ENCODE results near the gene ABR. TPM values are rescaled to one million over a fixed set of nuclear protein-coding genes. Genes with fewer than 3 reads are reported as not detected.

Gene ABR
- total and polyA plus RNA-seq, 2 donors from 2014 or later: 18.7 to 116 TPM

- TF ChIP-seq CTCF (IDR thresholded peaks at IDR 0.05; ENCODE audit: borderline replicate concordance, extremely low read depth, insufficient read depth): no peak
Measured at GRCh38 chr17:1171953-1172352, 7.8 kb downstream of the ABR start.

GRCh38 chr17:1170739-1171138, 9.0 kb downstream of the ABR start:
- no peak for DNase-seq
- H3K9me3 ChIP-seq (ENCODE audit: control insufficient read depth in 2 of 3, insufficient read depth in 1 of 3, low read length in 3 of 3): no peaks in the 10 kb centered on the region
- H3K36me3 ChIP-seq (ENCODE audit: control insufficient read depth in 2 of 3, insufficient read depth in 3 of 3, low read length in 3 of 3): no peaks in the 10 kb centered on the region
- intact Hi-C loops (cut with DNase I): no loop called here
- peaks cover 0 to 8% (median 5%) of the 10 kb centered on the region in 3 donors for H3K4me1 ChIP-seq (ENCODE audit: control insufficient read depth in 2 of 3, insufficient read depth in 2 of 3, low read depth in 1 of 3, low read length in 3 of 3)
- no peak overlapping the region for H3K4me3 ChIP-seq (ENCODE audit: low read length in 3 of 3)
- FAIRE-seq: no peak
- H3K27me3 ChIP-seq (ENCODE audit: control insufficient read depth, insufficient read depth, low read length): no peaks in the 10 kb centered on the region
- TF ChIP-seq CTCF (IDR thresholded peaks at IDR 0.05; ENCODE audit: borderline replicate concordance, extremely low read depth, insufficient read depth): no peak
- no peak overlapping the region for H3K27ac ChIP-seq (ENCODE audit: low read depth in 2 of 2, low read length in 2 of 2)
- no peak overlapping the region for H3K9ac ChIP-seq (ENCODE audit: low read length in 3 of 3)

More at GRCh38 chr17:1171953-1172352, 7.8 kb downstream of the ABR start:
- Histone ChIP-seq H3K9ac (ENCODE audit: low read length in 3 of 3) (no peak overlapping the region), H3K4me3 (ENCODE audit: low read length in 3 of 3) (no peak overlapping the region), H3K4me1 (ENCODE audit: control insufficient read depth in 2 of 3, insufficient read depth in 2 of 3, low read depth in 1 of 3, low read length in 3 of 3) (peaks cover 0 to 8% (median 5%) of the 10 kb centered on the region in 3 donors), H3K27me3 (ENCODE audit: control insufficient read depth, insufficient read depth, low read length) (no peaks in the 10 kb centered on the region), H3K36me3 (ENCODE audit: control insufficient read depth in 2 of 3, insufficient read depth in 3 of 3, low read length in 3 of 3) (no peaks in the 10 kb centered on the region), H3K9me3 (ENCODE audit: control insufficient read depth in 2 of 3, insufficient read depth in 1 of 3, low read length in 3 of 3) (no peaks in the 10 kb centered on the region), H3K27ac (ENCODE audit: low read depth in 2 of 2, low read length in 2 of 2) (no peak overlapping the region)
- no peak for DNase-seq
- intact Hi-C loops (cut with DNase I): no loop called here
- no peak for FAIRE-seq

GRCh38 chr17:1169929-1170312, 9.9 kb downstream of the ABR start:
- Histone ChIP-seq H3K36me3 (ENCODE audit: control insufficient read depth in 2 of 3, insufficient read depth in 3 of 3, low read length in 3 of 3) (no peaks in the 10 kb centered on the region), H3K4me1 (ENCODE audit: control insufficient read depth in 2 of 3, insufficient read depth in 2 of 3, low read depth in 1 of 3, low read length in 3 of 3) (peaks cover 0 to 8% (median 5%) of the 10 kb centered on the region in 3 donors), H3K9me3 (ENCODE audit: control insufficient read depth in 2 of 3, insufficient read depth in 1 of 3, low read length in 3 of 3) (no peaks in the 10 kb centered on the region), H3K27me3 (ENCODE audit: control insufficient read depth, insufficient read depth, low read length) (no peaks in the 10 kb centered on the region), H3K4me3 (ENCODE audit: low read length in 3 of 3) (no peak overlapping the region), H3K9ac (ENCODE audit: low read length in 3 of 3) (no peak overlapping the region), H3K27ac (ENCODE audit: low read depth in 2 of 2, low read length in 2 of 2) (no peak overlapping the region)
- TF ChIP-seq CTCF (IDR thresholded peaks at IDR 0.05; ENCODE audit: borderline replicate concordance, extremely low read depth, insufficient read depth): no peak
- DNase-seq: no peak
- intact Hi-C loops (cut with DNase I): no loop called here
- no peak for FAIRE-seq
